IMR-90 (cell line): ENCODE measurements around the gene IFFO2. TPM values are rescaled to one million over a fixed set of nuclear protein-coding genes. Genes with fewer than 3 reads are reported as not detected.
A peak's percentile ranks its signal among the peaks of the same experiment; 100 is the strongest.

ENCODE experiments used
- ATAC-seq: fragments of 200-7000 bp; cut with Tn5 transposase; 2 replicates; pipeline ENCODE4 v1.9.1; 2020; ENCODE audit warnings: low read depth, mild to moderate bottlenecking, moderate library complexity
- BruUV-seq: library from RNA; stranded (reverse); fragments of 400-500 nt; replicated peaks from 2 replicates; lab custom pipeline; 2021; lab: Mats Ljungman, UMichigan
- CTCF ChIA-PET: fragments of 300-600 bp; formaldehyde crosslinking; extraction: SDS; loops from one replicate; lab custom pipeline; 2021; ENCODE audit warnings: antibody characterized with exemption; lab: Yijun Ruan, JAX
- POLR2A ChIA-PET: fragments of 300-600 bp; sonication (Branson Sonifier 250); formaldehyde crosslinking; loops from one replicate; lab custom pipeline; 2022; ENCODE audit warnings: antibody characterized with exemption; ENCODE audit not compliant: unreplicated experiment; lab: Charles Lee
- DNase-seq: peaks from one replicate; pipeline ENCODE4 v3.0.0; 2013
- H2AFZ ChIP-seq: replicated peaks from 2 replicates; pipeline ENCODE3; 2013; ENCODE audit warnings: low read length, mild to moderate bottlenecking; ENCODE audit not compliant: poor library complexity
- H2AK5ac ChIP-seq: 2 replicates; pipeline ENCODE4 v1.6.1; 2013; ENCODE audit warnings: low read depth, low read length, inconsistent platforms
- H2AK9ac ChIP-seq: replicated peaks from 2 replicates; pipeline ENCODE3; 2013; ENCODE audit warnings: mild to moderate bottlenecking, low read depth, low read length, moderate library complexity; ENCODE audit not compliant: poor library complexity
- H2BK120ac ChIP-seq: 2 replicates; pipeline ENCODE4 v1.6.1; 2013; ENCODE audit warnings: low read depth, low read length, inconsistent platforms
- H2BK15ac ChIP-seq: 3 replicates; pipeline ENCODE4 v1.6.1; 2013; ENCODE audit warnings: low read depth, low read length, inconsistent platforms
- H2BK20ac ChIP-seq: 2 replicates; pipeline ENCODE4 v1.6.1; 2013; ENCODE audit warnings: low read depth, mild to moderate bottlenecking, inconsistent platforms, low read length, moderate library complexity
- H2BK5ac ChIP-seq: 2 replicates; pipeline ENCODE4 v1.6.1; 2013; ENCODE audit warnings: mild to moderate bottlenecking, low read depth, low read length, inconsistent platforms; ENCODE audit not compliant: poor library complexity, severe bottlenecking
- H3K14ac ChIP-seq: replicated peaks from 2 replicates; pipeline ENCODE4 v1.6.1; 2013; ENCODE audit warnings: low read depth, low read length, inconsistent platforms
- H3K18ac ChIP-seq: 2 replicates; pipeline ENCODE4 v1.6.1; 2013; ENCODE audit warnings: low read depth, low read length, control low read depth
- H3K23ac ChIP-seq: 2 replicates; pipeline ENCODE4 v1.6.1; 2013; ENCODE audit warnings: low read depth, low read length, inconsistent platforms
- H3K27ac ChIP-seq: 2 replicates; pipeline ENCODE4 v1.5.1; 2013; ENCODE audit warnings: mild to moderate bottlenecking, control low read depth, low read length; ENCODE audit not compliant: insufficient read depth
- H3K27me3 ChIP-seq: 2 replicates; pipeline ENCODE4 v1.6.1; 2013; ENCODE audit warnings: low read length; ENCODE audit not compliant: control insufficient read depth, insufficient read depth
- H3K36me3 ChIP-seq: 2 replicates; pipeline ENCODE4 v1.6.1; 2013; ENCODE audit warnings: low read length, mixed read lengths; ENCODE audit not compliant: control insufficient read depth, insufficient read depth
- H3K4ac ChIP-seq: 2 replicates; pipeline ENCODE4 v1.6.1; 2013; ENCODE audit warnings: low read depth, low read length, inconsistent platforms
- H3K4me1 ChIP-seq: 2 replicates; pipeline ENCODE4 v1.6.1; 2013; ENCODE audit warnings: low read length, mixed read lengths; ENCODE audit not compliant: control insufficient read depth, insufficient read depth
- H3K4me2 ChIP-seq: 2 replicates; pipeline ENCODE4 v1.6.1; 2013; ENCODE audit warnings: low read depth, mild to moderate bottlenecking, control low read depth, low read length, moderate library complexity
- H3K4me3 ChIP-seq: 2 replicates; pipeline ENCODE4 v1.5.1; 2013; ENCODE audit warnings: low read depth, mild to moderate bottlenecking, control low read depth, low read length, moderate library complexity; ENCODE audit not compliant: insufficient read depth
- H3K56ac ChIP-seq: 2 replicates; pipeline ENCODE4 v1.6.1; 2013; ENCODE audit warnings: low read length, inconsistent platforms; ENCODE audit not compliant: insufficient read depth; ENCODE audit errors: extremely low read depth
- H3K79me1 ChIP-seq, 2 experiments: 2 replicates each; pipeline ENCODE4 v1.6.1; 2013; ENCODE audit warnings: low read length in 2 of 2, inconsistent platforms in 1 of 2, low read depth in 1 of 2
- H3K9ac ChIP-seq: 2 replicates; pipeline ENCODE4 v1.6.1; 2013; ENCODE audit warnings: low read depth, low read length, control low read depth
- H3K9me1 ChIP-seq: 2 replicates; pipeline ENCODE4 v1.6.1; 2013; ENCODE audit warnings: low read length, inconsistent platforms; ENCODE audit not compliant: insufficient read depth
- H3K9me3 ChIP-seq: 2 replicates; pipeline ENCODE4 v1.6.1; 2013; ENCODE audit warnings: low read length; ENCODE audit not compliant: control insufficient read depth, insufficient read depth
- H4K20me1 ChIP-seq: 2 replicates; pipeline ENCODE4 v1.6.1; 2013; ENCODE audit warnings: low read length, inconsistent platforms; ENCODE audit not compliant: insufficient read depth
- H4K5ac ChIP-seq: 2 replicates; pipeline ENCODE4 v1.6.1; 2013; ENCODE audit warnings: mild to moderate bottlenecking, low read depth, low read length, control low read depth
- H4K8ac ChIP-seq, 2 experiments: 2 replicates each; pipeline ENCODE4 v1.6.1; 2013; ENCODE audit warnings: low read depth in 2 of 2, low read length in 2 of 2, control low read depth in 1 of 2, inconsistent platforms in 1 of 2
- H4K91ac ChIP-seq: 2 replicates; pipeline ENCODE4 v1.6.1; 2013; ENCODE audit warnings: low read depth, low read length, inconsistent platforms; ENCODE audit not compliant: insufficient read depth
- POLR2A ChIP-seq: IDR thresholded peaks from 2 replicates; pipeline ENCODE4 v1.6.1; 2012; ENCODE audit warnings: mild to moderate bottlenecking, low read depth, low read length
- RCOR1 ChIP-seq: IDR thresholded peaks from 2 replicates; pipeline ENCODE4 v1.6.1; 2012; ENCODE audit warnings: mild to moderate bottlenecking, low read length, improper control_type of control experiment; ENCODE audit not compliant: insufficient replicate concordance
- RFX5 ChIP-seq: IDR thresholded peaks from 2 replicates; pipeline ENCODE4 v1.8.0; 2012; ENCODE audit warnings: low read depth, mild to moderate bottlenecking, low read length, moderate library complexity
- WGBS, 2 experiments: methylation state at CpG; one replicate each; pipeline versions ENCODE4 v1.1.5 to v1.1.7; 2013; ENCODE audit warnings: missing lambda C conversion rate in 2 of 2; ENCODE audit not compliant: insufficient read length in 1 of 2; ENCODE audit errors: extremely low coverage in 2 of 2; 5-methylcytosine and 5-hydroxymethylcytosine counted together
- dilution Hi-C: fragments of 300-500 bp; cut with HindIII; formaldehyde crosslinking; loops from one replicate; pipeline ENCODE4 v1.14.3; 2018; ENCODE audit warnings: low sequenced_read_pairs; ENCODE audit not compliant: unreplicated experiment
- in situ Hi-C: fragments of 300-500 bp; cut with MboI; formaldehyde crosslinking; loops from 3 replicates; pipeline ENCODE4 v1.14.3; 2019; ENCODE audit warnings: low sequenced_read_pairs, inconsistent platforms, mixed read lengths
- intact Hi-C: fragments of 100-400 bp; cut with micrococcal nuclease; formaldehyde crosslinking; loops from 2 replicates; pipeline ENCODE4 v1.10.0; 2022
- polyA plus RNA-seq, 3 experiments: library from polyadenylated mRNA; depleted of rRNA; stranded (reverse); fragments of >200 nt; gene quantifications; 2 replicates each; pipeline ENCODE4 v1.2.3, GENCODE V29; 2012; ENCODE audit warnings: low replicate concordance in 1 of 3
- total RNA-seq: library from RNA; depleted of rRNA; stranded (reverse); fragments of >200 nt; gene quantifications from 2 replicates; pipeline ENCODE4 v1.2.3, GENCODE V29; 2012

IFFO2 gene
- total and polyA plus RNA-seq, 2 of the 4 experiments (the other 2 are of a cell fraction) = 14.5 to 18.2 TPM

- peak overlapping the region; percentile 51; the same call in 1 of the 2 replicates for H2AK5ac ChIP-seq
- no peak overlapping the region for H3K56ac ChIP-seq
- no peak overlapping the region for H2BK15ac ChIP-seq
- no peaks in the 10 kb centered on the region for H3K36me3 ChIP-seq
- WGBS, 2 experiments = 67% methylated on average over 3 of the region's 4 CpGs; no CpG with 5 or more reads in 1 of the 2 experiments
- no peaks in the 10 kb centered on the region for H3K79me1 ChIP-seq
- H4K8ac ChIP-seq = no peak overlapping the region
- no peak overlapping the region for H2BK20ac ChIP-seq
- H3K4me1 ChIP-seq = peaks cover 18% of the 10 kb centered on the region
- H2AK9ac ChIP-seq = no peak overlapping the region
- peaks cover 4% of the 10 kb centered on the region for H3K9me3 ChIP-seq
- H4K5ac ChIP-seq = no peak overlapping the region
- H3K4ac ChIP-seq = peak overlapping the region; percentile 22; the same call in 1 of the 2 replicates
- H3K4me3 ChIP-seq = no peak overlapping the region
- POLR2A ChIA-PET = no interaction called here
- ATAC-seq (no peak), DNase-seq (no peak)
- no peak overlapping the region for H2BK5ac ChIP-seq
- H3K14ac ChIP-seq = no peak overlapping the region
- no peak overlapping the region for H3K9ac ChIP-seq
- intact Hi-C loops (no loop called here), dilution Hi-C loops (no loop called here), in situ Hi-C loops (no loop called here)
- TF ChIP-seq POLR2A = no peak
- no peak for TF ChIP-seq RFX5
- no peak for TF ChIP-seq RCOR1
- H4K91ac ChIP-seq = no peak overlapping the region
- no peak overlapping the region for H3K18ac ChIP-seq
- no peak overlapping the region for H3K23ac ChIP-seq
- no peak overlapping the region for H2AFZ ChIP-seq
- no peaks in the 10 kb centered on the region for H4K20me1 ChIP-seq
- no peak overlapping the region for H3K4me2 ChIP-seq
- H2BK120ac ChIP-seq = peak overlapping the region; percentile 38; the same call in 1 of the 2 replicates
- H3K9me1 ChIP-seq = peaks cover 25% of the 10 kb centered on the region
- H3K27ac ChIP-seq = no peak overlapping the region
- H3K27me3 ChIP-seq = no peaks in the 10 kb centered on the region
- BruUV-seq = no TSS peak
- CTCF ChIA-PET = no interaction called here
These were observed 49.5 kb upstream of the IFFO2 start for GRCh38 chr1:19006000-19006399.
